GM10266 (cell line): Measurements from ENCODE around the gene CD80.
A peak's percentile ranks its signal among the peaks of the same experiment; 100 is the strongest.

ENCODE experiments used
- DNase-seq: peaks from one replicate; pipeline ENCODE4 v3.0.0; 2012; ENCODE audit errors: extremely low spot score
- CTCF ChIP-seq: IDR thresholded peaks from 2 replicates; pipeline ENCODE4 v1.5.1; 2012; ENCODE audit warnings: mild to moderate bottlenecking, low read depth; ENCODE audit not compliant: control insufficient read depth, insufficient read depth; ENCODE audit errors: missing control alignments

Gene CD80

GRCh38 chr3:119590706-119591105, 31.3 kb upstream of the CD80 start:
- no peak for DNase-seq
- no peak for TF ChIP-seq CTCF

GRCh38 chr3:119589102-119589773, 29.8 kb upstream of the CD80 start:
- no peak for DNase-seq
- no peak for TF ChIP-seq CTCF

- no peak for DNase-seq
These were observed 28.7 kb upstream of the CD80 start for GRCh38 chr3:119588112-119588511.

GRCh38 chr3:119586733-119587172, 27.3 kb upstream of the CD80 start:
- DNase-seq, result no peak
- no peak for TF ChIP-seq CTCF

More at GRCh38 chr3:119588112-119588511, 28.7 kb upstream of the CD80 start:
- no peak for TF ChIP-seq CTCF

GRCh38 chr3:119585856-119586570, 26.6 kb upstream of the CD80 start:
- no peak for DNase-seq
- TF ChIP-seq CTCF, result no peak

- no peak for DNase-seq
- no peak for TF ChIP-seq CTCF
These were observed 25.8 kb upstream of the CD80 start for GRCh38 chr3:119585208-119585607.

- peak; percentile 60 for DNase-seq
- TF ChIP-seq CTCF, result no peak
These were observed 22.8 kb upstream of the CD80 start for GRCh38 chr3:119582178-119582577.
